ENCODE measurements around the gene GCLC. TPM values are rescaled to one million over a fixed set of nuclear protein-coding genes. Genes with fewer than 3 reads are reported as not detected.
A peak's percentile ranks its signal among the peaks of the same experiment; 100 is the strongest.

The GCLC gene
- total RNA-seq, 2 experiments from 2014 or later = 21.0 to 23.8 TPM

GRCh38 chr6:53547811-53548496 is 3.1 kb upstream of the GCLC start:
- H3K4me1 Mint-ChIP-seq = peaks cover 44% of the 10 kb centered on the region
- peaks cover 7% of the 10 kb centered on the region for H3K36me3 Mint-ChIP-seq (ENCODE audit: low read depth)
- peaks cover 4% of the 10 kb centered on the region for H3K9me3 Mint-ChIP-seq
- peak; percentile 94 for DNase-seq
- peak overlapping the region; percentile 76 for H3K4me3 Mint-ChIP-seq
- ChIA-PET CTCF (interaction anchor here (0.7 to 2.2 kb wide), 8 partner anchors 8 to 104 kb away, joined by 3 to 7 read pairs (median 3); no protein-coding TSS in a partner anchor), POLR2A (no interaction called here)
- peaks cover 16% of the 10 kb centered on the region for H3K27me3 Mint-ChIP-seq
- H3K27ac Mint-ChIP-seq = peak overlapping the region; percentile 78

- ChIA-PET CTCF (interaction anchor here (0.7 to 2.2 kb wide), 5 partner anchors 8 to 102 kb away, joined by 3 to 7 read pairs (median 3); no protein-coding TSS in a partner anchor), POLR2A (no interaction called here)
- Mint-ChIP-seq H3K27ac (peak overlapping the region; percentile 78), H3K4me3 (peak overlapping the region; percentile 76), H3K27me3 (peaks cover 16% of the 10 kb centered on the region), H3K4me1 (peaks cover 46% of the 10 kb centered on the region), H3K36me3 (ENCODE audit: low read depth) (peaks cover 7% of the 10 kb centered on the region), H3K9me3 (peaks cover 3% of the 10 kb centered on the region)
- no peak for DNase-seq
These were observed 2.4 kb upstream of the GCLC start for GRCh38 chr6:53547166-53547810.

- peaks cover 7% of the 10 kb centered on the region for H3K36me3 Mint-ChIP-seq (ENCODE audit: low read depth)
- ChIA-PET POLR2A (no interaction called here), CTCF (no interaction called here)
- peak overlapping the region; percentile 16 for H3K4me3 Mint-ChIP-seq
- H3K27ac Mint-ChIP-seq = no peak overlapping the region
- H3K4me1 Mint-ChIP-seq = peaks cover 51% of the 10 kb centered on the region
- peaks cover 16% of the 10 kb centered on the region for H3K27me3 Mint-ChIP-seq
- peaks cover 1% of the 10 kb centered on the region for H3K9me3 Mint-ChIP-seq
- no peak for DNase-seq
These were observed 1.4 kb upstream of the GCLC start for GRCh38 chr6:53546281-53546680.

- peaks cover 16% of the 10 kb centered on the region for H3K27me3 Mint-ChIP-seq
- peaks cover 11% of the 10 kb centered on the region for H3K36me3 Mint-ChIP-seq (ENCODE audit: low read depth)
- peak overlapping the region; percentile 94 for H3K4me3 Mint-ChIP-seq
- peak; percentile 7 for DNase-seq
- ChIA-PET CTCF (interaction anchor here (1.1 to 1.9 kb wide), 3 partner anchors 9 to 77 kb away, joined by 3 to 6 read pairs (median 4); no protein-coding TSS in a partner anchor), POLR2A (no interaction called here)
- H3K9me3 Mint-ChIP-seq = peaks cover 1% of the 10 kb centered on the region
- peak overlapping the region; percentile 92 for H3K27ac Mint-ChIP-seq
- peaks cover 53% of the 10 kb centered on the region for H3K4me1 Mint-ChIP-seq
These were observed 758 bp downstream of the GCLC start for GRCh38 chr6:53544217-53544469.

GRCh38 chr6:53543359-53544216 is 1.3 kb downstream of the GCLC start:
- Mint-ChIP-seq H3K4me1 (peaks cover 51% of the 10 kb centered on the region), H3K27me3 (peaks cover 16% of the 10 kb centered on the region)

GRCh38 chr6:53541900-53542299 is 3.0 kb downstream of the GCLC start:
- no peak for DNase-seq
- Mint-ChIP-seq H3K36me3 (ENCODE audit: low read depth) (peaks cover 12% of the 10 kb centered on the region), H3K4me1 (peaks cover 40% of the 10 kb centered on the region), H3K9me3 (no peaks in the 10 kb centered on the region), H3K27me3 (peaks cover 16% of the 10 kb centered on the region), H3K27ac (no peak overlapping the region), H3K4me3 (no peak overlapping the region)
- CTCF ChIA-PET = no interaction called here
- POLR2A ChIA-PET = no interaction called here

More at GRCh38 chr6:53543359-53544216, 1.3 kb downstream of the GCLC start:
- Mint-ChIP-seq H3K27ac (peak overlapping the region; percentile 92), H3K9me3 (peaks cover under 1% of the 10 kb centered on the region), H3K36me3 (ENCODE audit: low read depth) (peaks cover 12% of the 10 kb centered on the region), H3K4me3 (peak overlapping the region; percentile 94)
- ChIA-PET CTCF (interaction anchor here (1.1 to 1.9 kb wide), 3 partner anchors 9 to 78 kb away, joined by 3 to 6 read pairs (median 4); no protein-coding TSS in a partner anchor), POLR2A (interaction anchor here (0.6 kb wide), 1 partner anchor 194 kb away, joined by 4 read pairs; no protein-coding TSS in a partner anchor)
- DNase-seq = no peak

GRCh38 chr6:53540129-53540692 is 4.7 kb downstream of the GCLC start:
- no peak overlapping the region for H3K27ac Mint-ChIP-seq
- H3K9me3 Mint-ChIP-seq = no peaks in the 10 kb centered on the region
- peaks cover 30% of the 10 kb centered on the region for H3K4me1 Mint-ChIP-seq
- H3K27me3 Mint-ChIP-seq = peaks cover 4% of the 10 kb centered on the region
- H3K4me3 Mint-ChIP-seq = no peak overlapping the region
- POLR2A ChIA-PET = interaction anchor here (0.6 kb wide), 1 partner anchor 1727 kb away, joined by 3 read pairs; no protein-coding TSS in a partner anchor
- CTCF ChIA-PET = interaction anchor here (0.7 to 1.0 kb wide), 2 partner anchors 8 kb away, joined by 3 read pairs; no protein-coding TSS in a partner anchor
- no peak for DNase-seq
- H3K36me3 Mint-ChIP-seq (ENCODE audit: low read depth) = peaks cover 14% of the 10 kb centered on the region

GRCh38 chr6:53539561-53539960 is 5.3 kb downstream of the GCLC start:
- Mint-ChIP-seq H3K4me1 (peaks cover 26% of the 10 kb centered on the region), H3K9me3 (no peaks in the 10 kb centered on the region), H3K27me3 (no peaks in the 10 kb centered on the region), H3K27ac (no peak overlapping the region), H3K4me3 (no peak overlapping the region), H3K36me3 (ENCODE audit: low read depth) (peaks cover 12% of the 10 kb centered on the region)
- DNase-seq = no peak
- ChIA-PET POLR2A (no interaction called here), CTCF (interaction anchor here (0.6 to 1.0 kb wide), 2 partner anchors 8 to 117 kb away, joined by 3 read pairs; no protein-coding TSS in a partner anchor)

GRCh38 chr6:53536561-53536960 is 8.3 kb downstream of the GCLC start:
- H3K9me3 Mint-ChIP-seq = no peaks in the 10 kb centered on the region
- H3K4me3 Mint-ChIP-seq = no peak overlapping the region
- DNase-seq = no peak
- H3K4me1 Mint-ChIP-seq = peaks cover 26% of the 10 kb centered on the region
- no peak overlapping the region for H3K27ac Mint-ChIP-seq
- CTCF ChIA-PET = no interaction called here
- no peaks in the 10 kb centered on the region for H3K27me3 Mint-ChIP-seq
- peaks cover 10% of the 10 kb centered on the region for H3K36me3 Mint-ChIP-seq (ENCODE audit: low read depth)
- POLR2A ChIA-PET = no interaction called here

GRCh38 chr6:53532942-53533341 is 12.0 kb downstream of the GCLC start:
- ChIA-PET POLR2A (no interaction called here), CTCF (no interaction called here)
- no peak for DNase-seq
- Mint-ChIP-seq H3K27me3 (no peaks in the 10 kb centered on the region), H3K4me3 (no peak overlapping the region), H3K36me3 (ENCODE audit: low read depth) (peaks cover 5% of the 10 kb centered on the region), H3K4me1 (peaks cover 27% of the 10 kb centered on the region), H3K9me3 (no peaks in the 10 kb centered on the region), H3K27ac (no peak overlapping the region)

- no peak for DNase-seq
- Mint-ChIP-seq H3K27me3 (no peaks in the 10 kb centered on the region), H3K36me3 (ENCODE audit: low read depth) (peaks cover 5% of the 10 kb centered on the region), H3K27ac (no peak overlapping the region), H3K4me1 (peaks cover 27% of the 10 kb centered on the region), H3K4me3 (no peak overlapping the region), H3K9me3 (no peaks in the 10 kb centered on the region)
- ChIA-PET POLR2A (no interaction called here), CTCF (interaction anchor here (0.6 kb wide), 3 partner anchors 8 to 200 kb away, joined by 3 read pairs; no protein-coding TSS in a partner anchor)
These were observed 12.7 kb downstream of the GCLC start for GRCh38 chr6:53532061-53532797.
